RWPE2 (cell line): ENCODE measurements around the gene BEST1.

Experiments
- ATAC-seq: fragments of 200-7000 bp; cut with Tn5 transposase; 3 replicates; pipeline ENCODE4 v1.9.1; 2021; ENCODE audit warnings: low read depth
- DNase-seq: peaks from one replicate; pipeline ENCODE4 v3.0.0-alpha.2; 2020; ENCODE audit warnings: low spot score
- H3K27ac ChIP-seq: fragments of 450-650 bp; 2 replicates; pipeline ENCODE4 v1.5.1; 2017; ENCODE audit warnings: mild to moderate bottlenecking; ENCODE audit not compliant: poor library complexity, severe bottlenecking
- H3K27me3 ChIP-seq: fragments of 250-450 bp; sonication (Bioruptor Pico); 2 replicates; pipeline ENCODE4 v1.5.1; 2021; ENCODE audit warnings: mild to moderate bottlenecking, moderate library complexity; ENCODE audit not compliant: insufficient read depth, poor library complexity, severe bottlenecking
- H3K36me3 ChIP-seq: fragments of 250-450 bp; sonication (Bioruptor Pico); 2 replicates; pipeline ENCODE4 v1.5.1; 2020; ENCODE audit warnings: low read depth, mild to moderate bottlenecking, moderate library complexity
- H3K4me1 ChIP-seq: fragments of 250-450 bp; sonication (Bioruptor Pico); 2 replicates; pipeline ENCODE4 v1.5.1; 2021; ENCODE audit warnings: mild to moderate bottlenecking, moderate library complexity; ENCODE audit not compliant: insufficient read depth, poor library complexity, severe bottlenecking
- H3K4me3 ChIP-seq: fragments of 250-450 bp; sonication (Bioruptor Pico); 2 replicates; pipeline ENCODE4 v1.5.1; 2021; ENCODE audit warnings: mild to moderate bottlenecking, moderate library complexity; ENCODE audit not compliant: severe bottlenecking
- H3K9me3 ChIP-seq: fragments of 250-450 bp; sonication (Bioruptor Pico); 2 replicates; pipeline ENCODE4 v1.5.1; 2021; ENCODE audit warnings: mild to moderate bottlenecking, moderate library complexity; ENCODE audit not compliant: severe bottlenecking
- TF ChIP-seq, protein P1 (sequence below): fragments of 450-650 bp; IDR thresholded peaks from one replicate; pipeline ENCODE4 v1.5.1; 2017; ENCODE audit warnings: mild to moderate bottlenecking, moderate library complexity; ENCODE audit not compliant: poor library complexity, severe bottlenecking

Gene BEST1

DNA sequence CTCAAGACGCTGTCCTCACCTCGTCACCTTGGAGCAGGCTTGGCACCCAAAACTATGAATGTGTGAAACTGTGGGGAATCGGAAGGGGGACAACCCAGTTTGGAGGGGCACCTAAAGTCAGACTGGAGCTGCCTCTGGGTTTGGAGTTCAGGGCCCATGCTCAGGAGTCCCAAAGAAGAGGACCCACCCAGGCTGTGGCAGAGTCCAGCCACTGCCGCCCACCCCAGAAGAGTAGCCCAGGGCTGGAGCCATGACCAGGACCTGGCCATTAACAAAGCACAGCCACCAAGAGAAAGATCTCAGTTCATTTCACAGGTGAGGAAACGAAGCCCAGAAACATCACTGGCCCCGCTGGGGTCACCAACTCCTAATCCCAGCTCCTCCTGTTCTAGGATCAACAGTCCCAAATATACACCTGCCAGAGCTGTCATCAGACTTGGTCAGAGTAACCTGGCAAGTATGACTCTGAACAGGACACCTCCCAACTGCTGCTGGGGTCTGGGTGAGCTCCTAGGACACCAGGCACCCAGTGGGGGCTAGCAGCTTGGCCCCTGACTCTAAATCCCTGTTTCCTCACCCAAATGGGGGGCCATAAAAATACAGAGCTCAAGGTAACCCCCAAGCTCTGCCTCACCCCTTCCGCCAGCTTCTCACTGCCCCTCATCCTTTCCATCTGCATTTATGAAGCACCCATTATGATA lies 35.5 kb upstream of the BEST1 start:
- TF ChIP-seq, protein P1, sequence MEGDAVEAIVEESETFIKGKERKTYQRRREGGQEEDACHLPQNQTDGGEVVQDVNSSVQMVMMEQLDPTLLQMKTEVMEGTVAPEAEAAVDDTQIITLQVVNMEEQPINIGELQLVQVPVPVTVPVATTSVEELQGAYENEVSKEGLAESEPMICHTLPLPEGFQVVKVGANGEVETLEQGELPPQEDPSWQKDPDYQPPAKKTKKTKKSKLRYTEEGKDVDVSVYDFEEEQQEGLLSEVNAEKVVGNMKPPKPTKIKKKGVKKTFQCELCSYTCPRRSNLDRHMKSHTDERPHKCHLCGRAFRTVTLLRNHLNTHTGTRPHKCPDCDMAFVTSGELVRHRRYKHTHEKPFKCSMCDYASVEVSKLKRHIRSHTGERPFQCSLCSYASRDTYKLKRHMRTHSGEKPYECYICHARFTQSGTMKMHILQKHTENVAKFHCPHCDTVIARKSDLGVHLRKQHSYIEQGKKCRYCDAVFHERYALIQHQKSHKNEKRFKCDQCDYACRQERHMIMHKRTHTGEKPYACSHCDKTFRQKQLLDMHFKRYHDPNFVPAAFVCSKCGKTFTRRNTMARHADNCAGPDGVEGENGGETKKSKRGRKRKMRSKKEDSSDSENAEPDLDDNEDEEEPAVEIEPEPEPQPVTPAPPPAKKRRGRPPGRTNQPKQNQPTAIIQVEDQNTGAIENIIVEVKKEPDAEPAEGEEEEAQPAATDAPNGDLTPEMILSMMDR = no peak

GRCh38 chr11:61916737-61917333 lies 33.3 kb upstream of the BEST1 start:
- Histone ChIP-seq H3K9me3 (no peaks in the 10 kb centered on the region), H3K4me3 (peak overlapping the region; percentile 55), H3K27me3 (peaks cover 11% of the 10 kb centered on the region), H3K27ac (no peak overlapping the region), H3K4me1 (no peaks in the 10 kb centered on the region), H3K36me3 (no peaks in the 10 kb centered on the region)
- DNase-seq = peak; percentile 60
- no peak for ATAC-seq
- TF ChIP-seq, protein P1 = no peak

More for the DNA sequence above, 35.5 kb upstream of the BEST1 start:
- Histone ChIP-seq H3K27ac (no peak overlapping the region), H3K4me1 (no peaks in the 10 kb centered on the region), H3K36me3 (no peaks in the 10 kb centered on the region), H3K27me3 (peaks cover 8% of the 10 kb centered on the region), H3K9me3 (no peaks in the 10 kb centered on the region), H3K4me3 (no peak overlapping the region)
- ATAC-seq (no peak), DNase-seq (no peak)

GRCh38 chr11:61917334-61918109 lies 32.6 kb upstream of the BEST1 start, which contains the start of gene RAB3IL1:
TSS of gene RAB3IL1 (minus strand) at chr11:61917566. CDS start at chr11:61917367, 199 bp downstream.
- Histone ChIP-seq H3K9me3 (no peaks in the 10 kb centered on the region), H3K4me1 (no peaks in the 10 kb centered on the region), H3K27ac (no peak within 1 kb of the TSS), H3K36me3 (no peaks in the 10 kb centered on the region), H3K27me3 (peaks cover 11% of the 10 kb centered on the region), H3K4me3 (peak within 1 kb of the TSS; percentile 55)
- DNase-seq (no peak), ATAC-seq (peak; percentile 58)
- TF ChIP-seq, protein P1 = no peak

- no peak for DNase-seq
- no peaks in the 10 kb centered on the region for H3K36me3 ChIP-seq
- no peaks in the 10 kb centered on the region for H3K4me1 ChIP-seq
- no peak overlapping the region for H3K4me3 ChIP-seq
- no peak overlapping the region for H3K27ac ChIP-seq
- H3K27me3 ChIP-seq = peaks cover 11% of the 10 kb centered on the region
- H3K9me3 ChIP-seq = no peaks in the 10 kb centered on the region
- TF ChIP-seq, protein P1 = no peak
- no peak for ATAC-seq
Measured at GRCh38 chr11:61918251-61918937, 31.8 kb upstream of the BEST1 start.
